T-helper 1 cell (primary cell): ENCODE results near the gene SLC38A8.

ENCODE experiments used
- DNase-seq, 5 donors: peaks; one replicate each; pipeline ENCODE4 v3.0.0-alpha.2; 2012 to 2020

SLC38A8 gene

GRCh38 chr16:84047626-84048025 lies 5.0 kb upstream of the SLC38A8 start:
- DNase-seq = no peak

GRCh38 chr16:84047206-84047605 lies 4.6 kb upstream of the SLC38A8 start:
- no peak for DNase-seq

- no peak for DNase-seq
Observed at GRCh38 chr16:84045818-84046470, 3.3 kb upstream of the SLC38A8 start.

GRCh38 chr16:84045001-84045817 lies 2.6 kb upstream of the SLC38A8 start:
- no peak for DNase-seq

- DNase-seq = no peak
Observed at GRCh38 chr16:84044118-84044488, 1.5 kb upstream of the SLC38A8 start.

GRCh38 chr16:84043486-84044117 lies 1.0 kb upstream of the SLC38A8 start:
- no peak for DNase-seq

GRCh38 chr16:84042879-84043485 lies 387 bp upstream of the SLC38A8 start:
- no peak for DNase-seq

GRCh38 chr16:84041881-84042280 lies 714 bp downstream of the SLC38A8 start:
- no peak for DNase-seq

- no peak for DNase-seq
Observed at GRCh38 chr16:84040823-84041820, 1.5 kb downstream of the SLC38A8 start.

GRCh38 chr16:84040226-84040822 lies 2.3 kb downstream of the SLC38A8 start:
- DNase-seq = no peak

- no peak for DNase-seq
Observed at GRCh38 chr16:84039696-84040095, 2.9 kb downstream of the SLC38A8 start.

GRCh38 chr16:84038469-84038868 lies 4.1 kb downstream of the SLC38A8 start:
- DNase-seq = no peak

GRCh38 chr16:84036982-84037425 lies 5.6 kb downstream of the SLC38A8 start:
- no peak for DNase-seq

GRCh38 chr16:84036131-84036530 lies 6.5 kb downstream of the SLC38A8 start:
- DNase-seq = no peak

- DNase-seq = no peak
Observed at GRCh38 chr16:84034516-84034915, 8.1 kb downstream of the SLC38A8 start.

GRCh38 chr16:84033251-84034195 lies 9.1 kb downstream of the SLC38A8 start:
- no peak for DNase-seq

- no peak for DNase-seq
Observed at GRCh38 chr16:84032458-84033178, 10.0 kb downstream of the SLC38A8 start.

GRCh38 chr16:84031556-84031955 lies 11.0 kb downstream of the SLC38A8 start:
- DNase-seq = no peak

- no peak for DNase-seq
Observed at GRCh38 chr16:84029297-84030047, 13.1 kb downstream of the SLC38A8 start.
